22Rv1 (cell line): Measurements from ENCODE around the gene ZNF384.

Experiments used
- ZFX ChIP-seq: fragments of 450-650 bp; IDR thresholded peaks from 2 replicates; pipeline ENCODE4 v1.6.1; 2017; ENCODE audit warnings: antibody characterized with exemption, borderline replicate concordance
- TF ChIP-seq, protein P1 (sequence below): fragments of 450-650 bp; IDR thresholded peaks from 2 replicates; pipeline ENCODE4 v1.5.1; 2017; ENCODE audit warnings: mild to moderate bottlenecking

DNA sequence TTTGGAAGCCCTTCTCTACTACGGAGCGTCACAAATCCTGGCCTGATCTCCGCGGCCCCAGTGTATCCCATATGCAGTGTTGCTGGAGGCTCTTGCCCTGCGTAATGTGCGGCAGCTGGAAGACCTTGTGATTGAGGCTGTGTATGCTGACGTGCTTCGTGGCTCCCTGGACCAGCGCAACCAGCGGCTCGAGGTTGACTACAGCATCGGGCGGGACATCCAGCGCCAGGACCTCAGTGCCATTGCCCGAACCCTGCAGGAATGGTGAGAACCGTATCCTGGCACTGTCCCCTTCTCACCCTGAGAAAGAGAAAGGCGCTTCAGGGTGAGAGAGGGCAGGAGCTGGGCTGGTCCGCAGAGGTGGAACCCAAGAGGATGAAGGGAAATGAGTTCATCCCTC is 40.0 kb upstream of the ZNF384 start:
- TF ChIP-seq, protein P1, sequence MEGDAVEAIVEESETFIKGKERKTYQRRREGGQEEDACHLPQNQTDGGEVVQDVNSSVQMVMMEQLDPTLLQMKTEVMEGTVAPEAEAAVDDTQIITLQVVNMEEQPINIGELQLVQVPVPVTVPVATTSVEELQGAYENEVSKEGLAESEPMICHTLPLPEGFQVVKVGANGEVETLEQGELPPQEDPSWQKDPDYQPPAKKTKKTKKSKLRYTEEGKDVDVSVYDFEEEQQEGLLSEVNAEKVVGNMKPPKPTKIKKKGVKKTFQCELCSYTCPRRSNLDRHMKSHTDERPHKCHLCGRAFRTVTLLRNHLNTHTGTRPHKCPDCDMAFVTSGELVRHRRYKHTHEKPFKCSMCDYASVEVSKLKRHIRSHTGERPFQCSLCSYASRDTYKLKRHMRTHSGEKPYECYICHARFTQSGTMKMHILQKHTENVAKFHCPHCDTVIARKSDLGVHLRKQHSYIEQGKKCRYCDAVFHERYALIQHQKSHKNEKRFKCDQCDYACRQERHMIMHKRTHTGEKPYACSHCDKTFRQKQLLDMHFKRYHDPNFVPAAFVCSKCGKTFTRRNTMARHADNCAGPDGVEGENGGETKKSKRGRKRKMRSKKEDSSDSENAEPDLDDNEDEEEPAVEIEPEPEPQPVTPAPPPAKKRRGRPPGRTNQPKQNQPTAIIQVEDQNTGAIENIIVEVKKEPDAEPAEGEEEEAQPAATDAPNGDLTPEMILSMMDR: no peak
- TF ChIP-seq ZFX: no peak
